ENCODE data around the gene TAS1R1. TPM values are rescaled to one million over a fixed set of nuclear protein-coding genes. Genes with fewer than 3 reads are reported as not detected.
A peak's percentile ranks its signal among the peaks of the same experiment; 100 is the strongest.
"Not testable (repeated sequence)": the region's sequence is repeated elsewhere in the genome, so short reads cannot be mapped to it uniquely, and the experiment has no call there.

Gene TAS1R1
- total RNA-seq, 2 donors from 2014 or later: 0.31 to 0.51 TPM

- peaks cover 72% of the 10 kb centered on the region for H3K36me3 ChIP-seq (ENCODE audit: control insufficient read depth, insufficient read depth, low read length)
- H3K27me3 ChIP-seq (ENCODE audit: control insufficient read depth, insufficient read depth, low read length, poor library complexity, severe bottlenecking): no peaks in the 10 kb centered on the region
- TF ChIP-seq, protein P1, sequence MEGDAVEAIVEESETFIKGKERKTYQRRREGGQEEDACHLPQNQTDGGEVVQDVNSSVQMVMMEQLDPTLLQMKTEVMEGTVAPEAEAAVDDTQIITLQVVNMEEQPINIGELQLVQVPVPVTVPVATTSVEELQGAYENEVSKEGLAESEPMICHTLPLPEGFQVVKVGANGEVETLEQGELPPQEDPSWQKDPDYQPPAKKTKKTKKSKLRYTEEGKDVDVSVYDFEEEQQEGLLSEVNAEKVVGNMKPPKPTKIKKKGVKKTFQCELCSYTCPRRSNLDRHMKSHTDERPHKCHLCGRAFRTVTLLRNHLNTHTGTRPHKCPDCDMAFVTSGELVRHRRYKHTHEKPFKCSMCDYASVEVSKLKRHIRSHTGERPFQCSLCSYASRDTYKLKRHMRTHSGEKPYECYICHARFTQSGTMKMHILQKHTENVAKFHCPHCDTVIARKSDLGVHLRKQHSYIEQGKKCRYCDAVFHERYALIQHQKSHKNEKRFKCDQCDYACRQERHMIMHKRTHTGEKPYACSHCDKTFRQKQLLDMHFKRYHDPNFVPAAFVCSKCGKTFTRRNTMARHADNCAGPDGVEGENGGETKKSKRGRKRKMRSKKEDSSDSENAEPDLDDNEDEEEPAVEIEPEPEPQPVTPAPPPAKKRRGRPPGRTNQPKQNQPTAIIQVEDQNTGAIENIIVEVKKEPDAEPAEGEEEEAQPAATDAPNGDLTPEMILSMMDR (conservative IDR thresholded peaks at IDR 0.05): no peak
- Mint-ChIP-seq H3K27ac (no peak overlapping the region), H3K4me3 (no peak overlapping the region), H3K27me3 (ENCODE audit: insufficient read depth) (no peaks in the 10 kb centered on the region), H3K4me1 (no peaks in the 10 kb centered on the region), H3K9me3 (no peaks in the 10 kb centered on the region), H3K36me3 (ENCODE audit: low read depth) (peaks cover 61% of the 10 kb centered on the region)
- 96 to 100% methylated on average over 2 to 4 of the region's 4 CpGs for WGBS, 2 experiments (ENCODE audit: insufficient coverage in 1 of 2, insufficient read length in 1 of 2)
- DNase-seq: no peak
- no peak overlapping the region for H3K27ac ChIP-seq (ENCODE audit: low read depth, low read length)
- H3K9me3 ChIP-seq (ENCODE audit: control insufficient read depth, low read length): no peaks in the 10 kb centered on the region
- H3K9ac ChIP-seq (ENCODE audit: extremely low read depth, low read length, poor library complexity, severe bottlenecking): no peak overlapping the region
- H3K4me3 ChIP-seq (ENCODE audit: low read length): no peak overlapping the region
- H3K4me1 ChIP-seq (ENCODE audit: control insufficient read depth, insufficient read depth, low read length): no peaks in the 10 kb centered on the region
These were observed 7.8 kb upstream of the TAS1R1 start for GRCh38 chr1:6547301-6547700.

GRCh38 chr1:6554031-6554906 lies 838 bp upstream of the TAS1R1 start, which contains the start of gene NOL9:
Gene NOL9, minus strand, starts transcription at chr1:6554513. Its CDS starts 11 bp downstream, at chr1:6554502.
- Histone ChIP-seq H3K36me3 (ENCODE audit: control insufficient read depth, insufficient read depth, low read length) (peaks cover 15% of the 10 kb centered on the region), H3K9ac (ENCODE audit: extremely low read depth, low read length, poor library complexity, severe bottlenecking) (peak within 1 kb of the TSS; percentile 92), H3K9me3 (ENCODE audit: control insufficient read depth, low read length) (no peaks in the 10 kb centered on the region), H3K27me3 (ENCODE audit: control insufficient read depth, insufficient read depth, low read length, poor library complexity, severe bottlenecking) (no peaks in the 10 kb centered on the region), H3K27ac (ENCODE audit: low read depth, low read length) (peak within 1 kb of the TSS; percentile 44), H3K4me3 (ENCODE audit: low read length) (peak within 1 kb of the TSS; percentile 88), H3K4me1 (ENCODE audit: control insufficient read depth, insufficient read depth, low read length) (no peaks in the 10 kb centered on the region)
- peaks cover 8% of the 10 kb centered on the region for H3K4me1 Mint-ChIP-seq
- no peaks in the 10 kb centered on the region for H3K27me3 Mint-ChIP-seq (ENCODE audit: insufficient read depth)
- peak within 1 kb of the TSS; percentile 48 for H3K27ac Mint-ChIP-seq
- WGBS, 2 experiments (ENCODE audit: insufficient coverage in 1 of 2, insufficient read length in 1 of 2): 4 to 6% methylated on average over 51 to 87 of the region's 87 CpGs
- peaks cover 15% of the 10 kb centered on the region for H3K36me3 Mint-ChIP-seq (ENCODE audit: low read depth)
- DNase-seq: peak; percentile 98
- H3K9me3 Mint-ChIP-seq: no peaks in the 10 kb centered on the region
- peak within 1 kb of the TSS; percentile 78 for H3K4me3 Mint-ChIP-seq
- TF ChIP-seq, protein P1 (conservative IDR thresholded peaks at IDR 0.05): peak; percentile 92

DNA sequence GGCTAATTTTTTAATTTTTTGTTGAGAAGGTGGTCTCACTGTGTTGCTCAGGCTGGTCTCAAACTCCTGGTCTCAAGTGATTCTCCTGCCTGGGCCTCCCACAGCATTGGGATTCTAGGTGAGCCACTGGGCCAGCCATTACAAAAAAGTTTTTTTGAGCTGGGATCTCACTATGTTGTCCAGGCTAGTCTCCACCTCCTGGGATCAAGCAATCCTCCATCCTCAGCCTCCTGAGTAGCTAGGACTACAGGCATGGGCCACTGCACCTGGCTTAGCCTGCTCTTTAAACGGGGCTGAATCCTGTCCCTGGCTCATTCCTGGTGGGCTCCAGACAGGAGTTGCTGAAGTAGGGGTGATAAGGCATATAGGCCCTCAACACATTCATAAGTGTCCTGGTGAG lies 2.5 kb downstream of the TAS1R1 start:
- 96% methylated on average over 1 of the region's 1 CpG; no CpG with 5 or more reads in 1 of the 2 experiments for WGBS, 2 experiments (ENCODE audit: insufficient coverage in 1 of 2, insufficient read length in 1 of 2)
- Mint-ChIP-seq H3K36me3 (ENCODE audit: low read depth) (peaks cover 4% of the 10 kb centered on the region), H3K27me3 (ENCODE audit: insufficient read depth) (peaks cover 8% of the 10 kb centered on the region), H3K4me1 (peaks cover 8% of the 10 kb centered on the region), H3K4me3 (no peak overlapping the region), H3K27ac (no peak overlapping the region), H3K9me3 (peaks cover 9% of the 10 kb centered on the region)
- TF ChIP-seq, protein P1 (conservative IDR thresholded peaks at IDR 0.05): no peak
- no peak for DNase-seq
- Histone ChIP-seq H3K4me3 (ENCODE audit: low read length) (no peak overlapping the region), H3K36me3 (ENCODE audit: control insufficient read depth, insufficient read depth, low read length) (no peaks in the 10 kb centered on the region), H3K9me3 (ENCODE audit: control insufficient read depth, low read length) (no peaks in the 10 kb centered on the region), H3K9ac (ENCODE audit: extremely low read depth, low read length, poor library complexity, severe bottlenecking) (no peak overlapping the region), H3K4me1 (ENCODE audit: control insufficient read depth, insufficient read depth, low read length) (no peaks in the 10 kb centered on the region), H3K27me3 (ENCODE audit: control insufficient read depth, insufficient read depth, low read length, poor library complexity, severe bottlenecking) (no peaks in the 10 kb centered on the region), H3K27ac (ENCODE audit: low read depth, low read length) (no peak overlapping the region)

GRCh38 chr1:6559161-6559560 lies 4.1 kb downstream of the TAS1R1 start:
- not testable (repeated sequence) for H3K36me3 Mint-ChIP-seq (ENCODE audit: low read depth); H3K27me3 ChIP-seq (ENCODE audit: control insufficient read depth, insufficient read depth, low read length, poor library complexity, severe bottlenecking); H3K36me3 ChIP-seq (ENCODE audit: control insufficient read depth, insufficient read depth, low read length); H3K4me3 Mint-ChIP-seq; H3K4me3 ChIP-seq (ENCODE audit: low read length); H3K9me3 ChIP-seq (ENCODE audit: control insufficient read depth, low read length); H3K27ac ChIP-seq (ENCODE audit: low read depth, low read length); H3K27ac Mint-ChIP-seq; DNase-seq; H3K9me3 Mint-ChIP-seq; H3K4me1 ChIP-seq (ENCODE audit: control insufficient read depth, insufficient read depth, low read length); H3K27me3 Mint-ChIP-seq (ENCODE audit: insufficient read depth); H3K9ac ChIP-seq (ENCODE audit: extremely low read depth, low read length, poor library complexity, severe bottlenecking); H3K4me1 Mint-ChIP-seq
- 91 to 97% methylated on average over 4 to 11 of the region's 11 CpGs for WGBS, 2 experiments (ENCODE audit: insufficient coverage in 1 of 2, insufficient read length in 1 of 2)

Data from endodermal cell (in vitro differentiated cells).